Right ventricle myocardium inferior (tissue), 1 donor: Measurements from ENCODE around the gene NOXO1. TPM values are rescaled to one million over a fixed set of nuclear protein-coding genes. Genes with fewer than 3 reads are reported as not detected.
"Not testable (repeated sequence)": the region's sequence is repeated elsewhere in the genome, so short reads cannot be mapped to it uniquely, and the experiment has no call there.

Experiments
- ATAC-seq: fragments of 200-7000 bp; cut with Tn5 transposase; one replicate; pipeline ENCODE4 v1.9.1; 2020; ENCODE audit warnings: mild to moderate bottlenecking, moderate library complexity
- DNase-seq: peaks from one replicate; pipeline ENCODE4 v3.0.0; 2021; ENCODE audit errors: missing footprints
- intact Hi-C: fragments of 100-400 bp; cut with DNase I; formaldehyde crosslinking; loops from one replicate; pipeline ENCODE4 v1.11.0; 2022
- total RNA-seq: library from RNA; stranded (reverse); fragmentation: NEBNext Ultra II Directional; extraction: Animal tissue kit (Norgen Biotek cat#: 25700); gene quantifications from one replicate; pipeline ENCODE4 v1.2.1, GENCODE V29; 2021
- donor health status: DM: no; HTN: yes; CAD: no; lungs with severe emphysema.

Gene NOXO1
- total RNA-seq, 1 donor from 2014 or later = 0.22 TPM

DNA sequence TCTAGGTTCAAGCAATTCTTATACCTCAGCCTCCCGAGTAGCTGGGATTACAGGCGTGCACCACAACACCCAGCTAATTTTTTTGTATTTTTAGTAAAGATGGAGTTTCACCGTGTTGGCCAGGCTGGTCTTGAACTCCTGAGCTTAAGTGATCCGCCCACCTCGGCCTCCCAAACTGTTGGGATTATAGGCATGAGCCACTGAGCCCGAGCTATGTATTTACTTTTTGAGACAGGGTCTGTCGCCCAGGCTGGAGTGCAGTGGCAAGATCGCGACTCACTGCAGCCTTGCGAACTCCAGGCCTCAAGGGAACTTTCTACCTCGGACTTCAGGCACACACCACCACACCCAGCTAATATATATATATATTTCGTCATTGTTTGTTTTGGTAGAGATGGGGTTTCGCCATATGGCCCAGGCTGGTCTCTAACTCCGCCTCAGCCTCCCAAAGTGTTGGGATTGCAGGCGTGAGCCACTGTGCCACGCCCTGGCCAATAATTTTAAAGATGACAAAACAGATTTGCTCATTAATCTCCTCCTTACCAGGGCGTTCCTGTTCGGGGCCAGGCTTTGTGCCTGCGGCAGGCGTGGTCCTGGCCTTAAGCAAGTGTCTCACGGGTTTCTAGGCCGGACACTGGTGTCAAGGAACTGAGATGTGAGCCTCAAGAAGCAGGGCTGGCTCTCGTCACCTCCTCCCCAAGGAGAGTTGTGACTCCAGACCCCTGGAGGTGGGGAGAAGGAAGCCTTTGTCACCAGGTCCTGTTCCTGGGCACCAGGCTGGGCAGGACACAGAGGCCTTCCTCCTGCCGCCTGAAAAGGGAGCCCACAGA, 34.1 kb upstream of the NOXO1 start:
- ATAC-seq = no peak
- DNase-seq = no peak
- intact Hi-C loops = no loop called here

DNA sequence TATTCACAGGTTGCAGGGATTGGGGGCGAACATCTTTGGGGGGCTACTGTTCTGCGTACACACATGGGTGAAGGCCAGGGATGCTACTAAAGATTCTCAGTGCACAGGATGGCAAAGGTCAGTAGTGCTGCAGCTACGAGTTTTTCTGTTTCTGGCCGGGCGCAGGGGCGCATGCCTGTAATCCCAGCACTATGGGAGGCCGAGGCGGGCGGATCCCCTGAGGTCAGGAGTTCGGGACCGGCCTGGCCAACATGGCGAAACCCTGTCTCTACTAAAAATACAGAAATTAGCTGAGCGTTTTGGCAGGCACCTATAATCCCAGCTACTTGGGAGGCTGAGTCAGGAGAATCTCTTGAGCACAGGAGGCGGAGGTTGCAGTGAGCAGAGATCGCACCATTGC, 32.3 kb upstream of the NOXO1 start:
- DNase-seq (no peak), ATAC-seq (no peak)
- intact Hi-C loops = no loop called here

GRCh38 chr16:2011726-2012125, 30.5 kb upstream of the NOXO1 start:
- DNase-seq, ATAC-seq, intact Hi-C loops: not testable (repeated sequence)

- peak; percentile 98 for ATAC-seq
- peak; percentile 91 for DNase-seq
- intact Hi-C loops = no loop called here
These were observed 28.7 kb upstream of the NOXO1 start, which contains the start of gene ZNF598 for GRCh38 chr16:2009791-2010510. Gene ZNF598, minus strand, starts transcription at chr16:2009821.

DNA sequence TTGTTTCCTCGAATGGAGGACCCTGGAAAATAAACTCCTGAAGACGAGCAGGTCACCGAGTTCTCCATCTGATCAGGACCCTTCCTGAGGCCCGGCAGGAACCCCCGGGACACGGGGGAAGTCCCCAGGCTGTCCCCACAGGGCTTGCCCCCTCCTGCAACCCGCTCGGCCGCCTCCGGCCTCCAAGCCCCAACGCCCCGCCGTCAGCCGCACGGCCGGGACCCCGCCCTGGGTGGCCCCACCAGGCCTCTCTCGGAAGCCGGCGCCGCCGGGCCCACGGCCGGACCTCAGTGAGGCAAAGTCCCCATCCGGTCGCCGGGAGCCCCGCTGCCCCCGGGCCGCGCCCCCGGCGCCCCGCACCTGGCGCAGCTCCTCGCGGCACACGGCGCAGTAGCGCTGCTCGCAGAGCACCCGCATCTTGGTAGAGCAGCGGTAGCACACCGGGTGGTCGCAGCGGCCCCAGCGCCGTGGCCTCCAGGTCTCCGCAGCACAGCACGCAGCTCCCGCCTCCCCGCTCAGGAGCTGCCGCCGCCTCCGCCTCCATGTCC, 28.0 kb upstream of the NOXO1 start:
- ATAC-seq = no peak
- DNase-seq = no peak

GRCh38 chr16:2008631-2009163, 27.4 kb upstream of the NOXO1 start:
- no peak for ATAC-seq
- DNase-seq = no peak
- intact Hi-C loops = no loop called here

More for the DNA sequence above, 28.0 kb upstream of the NOXO1 start:
- intact Hi-C loops = no loop called here

GRCh38 chr16:2008009-2008526, 26.8 kb upstream of the NOXO1 start:
- DNase-seq (no peak), ATAC-seq (no peak)
- intact Hi-C loops = no loop called here

DNA sequence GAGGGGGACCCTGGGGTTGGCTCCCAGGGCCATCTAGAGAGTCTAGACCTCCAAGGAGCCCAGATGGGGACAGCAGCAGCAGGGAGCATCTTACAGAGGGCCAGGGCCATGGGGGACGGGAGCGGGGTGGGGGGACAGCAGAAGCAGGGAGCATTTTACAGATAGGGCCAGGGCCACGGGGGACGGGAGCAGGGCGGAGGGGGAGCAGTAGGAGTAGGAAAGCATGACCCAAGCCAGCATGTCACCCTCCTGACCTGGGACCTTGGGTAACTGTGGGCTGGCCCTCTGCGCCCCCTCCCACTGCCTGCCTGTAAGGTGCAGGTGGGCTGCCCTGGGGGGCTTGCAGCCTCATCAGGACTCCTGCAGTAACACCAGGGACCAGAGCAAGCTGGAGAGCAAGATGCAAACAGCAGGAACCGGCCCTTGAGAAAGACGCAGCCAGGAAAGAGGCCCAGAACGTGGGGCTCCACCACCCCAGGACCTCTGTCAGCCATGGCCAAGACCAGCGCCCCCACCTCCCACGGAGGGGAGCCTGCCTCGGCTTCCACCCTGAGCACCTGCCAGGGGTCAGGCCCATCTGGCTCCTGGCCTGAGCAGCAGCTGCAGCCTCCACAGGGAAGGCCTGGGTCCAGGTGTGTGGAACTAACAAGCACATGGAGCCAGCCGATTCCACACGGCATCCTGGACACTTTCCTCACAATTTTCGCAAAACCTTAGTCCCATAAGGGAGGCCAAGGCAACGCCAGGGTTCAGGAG, 26.0 kb upstream of the NOXO1 start:
- ATAC-seq (no peak), DNase-seq (no peak)
- intact Hi-C loops = no loop called here

DNA sequence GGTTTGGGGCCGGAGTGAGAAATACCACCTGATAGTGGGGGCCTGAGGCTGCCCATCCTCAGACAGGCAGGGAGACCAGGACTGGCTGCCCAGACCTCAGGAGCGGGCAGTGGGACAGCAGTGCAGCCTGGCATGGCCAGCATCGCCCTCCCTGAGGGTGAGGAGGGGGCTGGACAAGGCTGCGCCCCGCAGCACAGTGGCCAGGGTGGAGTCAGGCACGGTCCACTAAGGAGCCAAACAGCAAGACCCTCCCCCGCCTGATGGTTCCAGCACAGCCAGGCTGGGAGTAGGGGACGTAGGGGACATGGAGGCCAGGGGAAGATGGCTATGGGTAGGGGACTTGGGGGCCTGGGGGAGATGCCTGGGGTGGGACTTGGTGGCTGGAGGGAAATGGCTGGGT, 25.0 kb upstream of the NOXO1 start:
- intact Hi-C loops = no loop called here
- no peak for ATAC-seq

DNA sequence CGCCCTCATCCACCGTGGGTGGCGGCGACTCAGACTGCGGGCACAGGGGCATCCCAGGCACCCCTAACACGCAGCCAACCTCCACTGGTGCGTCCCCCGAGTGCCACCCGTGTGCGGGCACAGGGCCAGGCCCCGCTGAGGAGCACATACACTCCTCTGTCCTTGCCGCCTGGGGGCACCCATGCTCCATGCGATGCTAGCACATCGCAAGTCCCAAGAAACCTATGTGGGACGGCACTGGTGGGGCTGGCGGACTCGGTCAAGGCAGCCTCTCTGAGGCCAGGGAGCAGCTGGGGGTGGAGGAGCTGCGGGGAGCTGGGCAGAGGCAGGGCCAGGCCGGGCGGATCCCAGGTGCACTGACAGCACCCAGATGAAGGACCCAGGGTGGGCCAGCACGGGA, 24.4 kb upstream of the NOXO1 start:
- intact Hi-C loops = no loop called here
- DNase-seq = no peak
- ATAC-seq = no peak

More for the DNA sequence above, 25.0 kb upstream of the NOXO1 start:
- no peak for DNase-seq

DNA sequence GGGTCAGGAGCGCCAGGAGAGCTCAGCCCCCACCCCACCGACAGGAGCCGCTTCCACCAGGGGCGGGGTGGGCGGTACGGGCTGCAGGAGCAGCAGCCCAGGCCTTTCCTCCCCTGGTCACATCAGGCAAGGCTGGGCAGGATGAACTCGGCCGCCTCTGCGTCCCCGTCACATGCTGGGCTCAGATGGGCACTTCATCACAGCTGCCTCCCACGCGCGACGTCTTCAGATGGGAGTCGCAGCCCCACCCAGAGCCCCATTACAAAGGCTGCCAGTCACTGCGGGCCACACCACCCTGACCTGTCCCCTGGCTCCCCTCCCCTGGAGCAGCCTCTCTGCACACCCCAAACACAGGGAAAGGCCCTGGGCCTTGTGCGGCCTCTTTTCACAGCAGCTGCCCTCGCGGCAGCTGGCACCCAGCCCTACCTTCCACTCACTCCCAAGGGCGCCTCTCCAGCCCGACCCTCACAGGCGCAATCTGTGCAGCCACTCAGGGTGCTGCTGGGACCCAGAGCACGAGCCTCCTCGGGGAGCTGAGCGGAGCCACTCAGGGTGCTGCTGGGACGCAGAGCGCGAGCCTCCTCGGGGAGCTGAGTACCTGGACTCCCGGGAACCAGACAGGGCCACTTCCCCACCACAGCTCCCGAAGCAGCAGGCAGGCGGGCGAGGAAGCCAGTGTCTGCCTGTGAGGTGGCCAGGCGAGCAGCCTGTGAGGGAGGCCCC, 23.7 kb upstream of the NOXO1 start:
- intact Hi-C loops = no loop called here
- no peak for DNase-seq
- ATAC-seq = no peak

- intact Hi-C loops = no loop called here
- DNase-seq (peak; percentile 95), ATAC-seq (peak; percentile 91)
These were observed 22.8 kb upstream of the NOXO1 start for GRCh38 chr16:2003827-2004641.

- intact Hi-C loops = no loop called here
- no peak for ATAC-seq
- DNase-seq = no peak
These were observed 22.1 kb upstream of the NOXO1 start for GRCh38 chr16:2003231-2003826.

DNA sequence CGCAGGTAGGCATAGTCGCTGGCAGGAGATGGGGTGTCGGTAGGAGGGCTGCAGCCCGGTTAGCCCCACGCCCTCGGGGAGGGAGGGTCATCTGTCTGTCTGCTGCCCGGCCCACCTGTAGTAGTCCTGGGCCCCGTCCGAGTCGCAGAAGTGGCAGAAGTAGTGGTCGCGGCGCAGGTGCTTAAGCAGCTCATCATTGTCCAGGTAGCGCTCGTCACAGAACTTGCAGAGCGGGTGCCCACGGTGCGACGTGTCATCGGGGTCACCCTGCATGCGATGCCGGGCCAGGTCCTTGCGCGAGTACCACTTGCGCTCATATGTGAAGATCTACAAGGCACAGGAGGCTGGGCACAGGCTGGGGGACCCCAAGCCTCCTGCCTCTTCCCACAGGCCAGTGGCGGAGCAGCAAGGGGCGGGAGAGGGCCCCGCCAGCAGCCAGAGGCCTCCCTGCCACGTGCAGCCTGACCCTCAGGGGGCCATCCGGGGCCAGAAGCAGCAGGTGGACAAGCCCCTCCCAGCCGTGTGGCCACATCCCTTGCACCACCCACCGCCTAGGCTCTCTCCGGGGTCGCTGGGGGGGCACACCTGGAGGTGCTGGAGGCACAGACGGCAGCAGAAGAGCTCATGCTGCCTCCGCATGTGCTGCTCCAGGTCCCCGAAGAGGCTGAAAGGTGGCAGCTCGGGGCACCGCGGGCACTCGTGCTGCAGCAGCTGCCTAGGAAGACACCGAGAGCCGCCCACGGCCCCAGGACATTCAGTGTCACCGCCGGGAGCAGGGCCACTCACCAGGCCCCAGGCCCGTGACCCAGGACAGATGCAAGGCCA, 21.3 kb upstream of the NOXO1 start:
- intact Hi-C loops = no loop called here
- no peak for DNase-seq
- no peak for ATAC-seq

DNA sequence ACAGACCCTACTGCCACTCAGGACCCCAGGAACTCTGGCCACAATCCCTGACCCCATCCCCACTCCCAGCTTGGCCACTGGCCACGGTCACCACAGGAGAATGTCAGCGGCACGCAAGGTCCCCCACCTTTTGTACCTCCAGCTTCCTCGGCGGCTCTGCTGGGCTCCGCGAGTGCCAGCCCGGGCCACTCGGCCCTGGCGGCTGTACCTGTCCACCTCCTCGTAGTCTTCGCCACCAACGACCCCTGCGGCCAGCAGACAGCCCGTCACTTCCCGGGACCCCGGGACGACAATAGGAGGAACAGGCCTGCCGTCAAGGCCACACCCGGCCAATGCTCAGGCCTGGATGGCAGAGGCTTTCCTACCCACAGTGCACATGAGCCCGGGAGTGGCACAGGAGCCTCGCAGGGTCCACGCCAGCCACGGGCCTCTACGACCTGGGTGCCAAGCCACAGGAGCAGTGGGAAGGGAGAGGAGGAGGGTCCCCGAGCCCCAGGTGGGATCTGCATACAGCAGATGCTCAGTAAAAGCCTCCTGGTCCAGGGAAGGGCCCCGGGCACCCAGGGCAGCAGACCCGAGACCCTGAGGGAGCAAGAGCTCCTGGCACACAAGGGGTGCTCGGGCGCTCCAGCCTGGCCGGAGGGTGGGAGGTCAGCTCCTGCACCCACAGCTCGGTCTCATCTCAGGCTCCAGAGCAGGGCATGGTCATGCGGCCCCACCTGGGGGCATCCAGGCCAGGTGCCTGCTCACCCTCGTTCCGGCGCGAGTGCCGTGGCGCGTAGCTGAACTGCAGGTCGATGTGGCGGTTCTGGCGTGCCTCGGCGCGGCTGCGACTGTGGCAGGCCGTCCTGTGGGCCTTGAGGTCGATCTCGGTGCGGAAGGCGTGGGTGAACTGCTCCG, 20.4 kb upstream of the NOXO1 start:
- ATAC-seq (no peak), DNase-seq (no peak)
- intact Hi-C loops = no loop called here
